Fibroblast of skin of abdomen (primary cell): Measurements from ENCODE around the gene RNF5.
"Not testable (repeated sequence)": the region's sequence is repeated elsewhere in the genome, so short reads cannot be mapped to it uniquely, and the experiment has no call there.

Experiments
- DNase-seq: peaks from one replicate; pipeline ENCODE4 v3.0.0-alpha.2; 2013

Gene RNF5

DNA sequence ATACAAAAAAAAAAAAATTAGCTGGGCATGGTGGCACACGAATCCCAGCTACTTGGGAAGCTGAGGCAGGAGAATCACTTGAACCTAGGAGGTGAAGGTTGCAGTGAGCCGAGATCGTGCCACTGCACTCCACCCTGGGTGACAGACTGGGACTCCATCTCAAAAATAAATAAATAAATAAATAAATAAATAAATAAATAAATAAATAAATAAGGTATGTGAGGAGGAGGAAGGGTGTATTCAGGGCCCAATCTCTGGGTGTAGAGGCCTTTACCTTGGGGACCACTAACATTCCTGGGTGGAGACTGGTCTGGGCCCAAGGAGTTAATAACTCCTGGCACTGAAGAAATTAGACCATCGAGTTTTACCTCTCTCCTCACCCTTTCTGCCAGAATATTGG is 33.2 kb downstream of the RNF5 start:
- DNase-seq, result not testable (repeated sequence)

DNA sequence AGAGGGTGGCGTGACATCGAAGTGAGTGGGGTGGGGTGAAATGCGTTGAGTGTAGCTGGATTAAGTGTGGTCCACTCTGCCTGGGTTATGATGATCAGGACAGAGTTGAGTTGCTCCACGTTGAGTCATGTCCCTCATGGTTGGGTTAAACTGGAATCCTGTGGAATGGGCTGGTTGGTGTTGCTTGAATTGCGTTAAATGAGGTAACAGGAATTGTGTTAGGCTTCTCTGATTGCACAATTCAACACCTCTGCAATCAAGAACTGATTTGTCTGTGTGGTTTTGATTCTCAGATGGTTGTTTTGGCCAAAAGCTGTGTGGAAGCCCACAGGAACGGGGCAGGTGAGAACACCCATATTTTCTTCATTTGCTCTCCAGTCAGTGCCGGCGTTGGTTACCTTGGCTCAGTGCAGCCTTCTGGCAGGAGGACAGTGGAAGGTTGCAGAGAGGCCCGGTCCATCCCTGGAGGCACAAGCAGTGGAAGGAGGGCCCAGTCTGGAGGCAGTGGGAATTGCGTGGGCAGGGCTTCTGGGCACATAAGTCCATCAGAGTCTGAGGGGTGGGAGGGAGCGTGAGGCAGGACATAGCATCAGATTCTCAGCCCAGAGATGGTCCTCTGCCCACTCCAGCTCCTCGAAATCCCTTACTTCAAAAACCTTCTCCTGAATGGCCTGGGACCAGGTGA is 34.0 kb downstream of the RNF5 start:
- DNase-seq, result no peak

DNA sequence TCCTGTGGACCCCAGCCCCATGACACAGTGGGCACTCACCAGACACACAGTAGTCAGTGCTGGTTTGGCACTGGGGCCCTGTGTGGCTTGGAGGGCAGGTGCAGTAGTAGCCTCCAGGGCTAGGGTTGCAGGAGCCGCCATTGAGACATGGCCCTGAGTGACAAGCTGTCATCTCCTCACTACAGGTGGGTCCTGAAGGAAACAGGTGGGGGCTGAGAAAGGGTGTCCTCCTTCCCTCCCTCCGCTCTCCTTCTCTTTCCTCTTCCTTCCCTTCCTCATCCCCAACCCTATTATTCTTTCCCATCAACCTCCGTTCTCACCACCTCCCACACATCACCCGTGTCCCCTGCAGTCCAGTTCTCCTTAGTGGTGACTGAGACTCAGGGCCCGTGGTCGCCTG is 35.4 kb downstream of the RNF5 start:
- DNase-seq, result no peak

DNA sequence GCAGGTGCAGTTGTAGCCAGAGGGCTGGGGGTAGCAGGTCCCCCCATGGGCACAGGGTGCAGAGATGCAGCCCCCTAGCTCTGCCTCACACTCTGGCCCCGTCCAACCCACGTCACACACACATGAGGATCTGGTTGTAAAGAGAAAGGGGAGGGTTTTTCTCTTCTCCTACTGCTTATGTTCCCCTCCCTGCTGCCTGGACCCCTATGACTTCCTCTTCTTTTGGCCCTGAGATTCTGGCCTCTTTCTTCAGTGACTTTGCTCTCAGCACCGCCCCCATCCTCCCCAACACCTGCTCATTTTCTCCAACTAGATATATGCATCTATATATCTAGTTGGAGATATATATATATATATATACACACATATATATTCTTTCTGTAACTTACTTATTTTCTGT is 35.9 kb downstream of the RNF5 start:
- DNase-seq, result no peak

DNA sequence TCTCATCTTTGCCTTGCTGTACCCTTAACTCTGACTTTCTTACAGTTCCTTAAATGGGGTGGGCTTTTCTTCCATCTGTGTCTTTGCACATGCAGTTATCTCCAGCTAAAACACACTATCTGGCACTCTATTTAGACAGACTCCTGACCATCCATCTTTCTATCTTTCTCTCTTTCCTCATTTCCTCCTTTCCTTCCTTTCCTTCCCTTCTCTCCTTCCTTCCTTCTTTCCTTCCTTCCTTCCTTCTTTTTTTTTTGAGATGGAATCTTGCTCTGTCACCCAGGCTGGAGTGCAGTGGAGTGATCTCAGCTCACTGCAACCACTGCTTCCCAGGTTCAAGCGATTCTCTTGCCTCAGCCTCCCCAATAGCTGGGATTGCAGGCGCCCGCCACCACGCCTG is 37.4 kb downstream of the RNF5 start:
- DNase-seq, result no peak

DNA sequence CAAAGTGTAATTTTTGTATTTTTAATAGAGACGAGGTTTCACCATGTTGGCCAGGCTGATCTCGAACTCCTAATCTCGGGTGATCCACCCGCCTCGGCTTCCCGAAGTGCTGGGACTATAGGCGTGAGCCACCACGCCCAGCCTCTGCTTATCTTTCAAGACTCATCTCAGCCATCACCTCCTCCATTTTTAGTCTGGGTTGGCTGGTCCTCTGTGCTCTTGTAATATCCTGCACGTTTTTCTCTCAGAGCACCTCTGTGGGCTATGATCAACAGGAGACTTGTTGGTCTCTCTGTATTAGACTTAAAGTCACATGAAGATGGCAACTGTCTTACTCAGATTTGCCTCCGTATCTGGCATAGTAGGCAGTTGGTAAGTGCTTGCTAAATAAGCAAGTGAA is 38.1 kb downstream of the RNF5 start:
- no peak for DNase-seq

DNA sequence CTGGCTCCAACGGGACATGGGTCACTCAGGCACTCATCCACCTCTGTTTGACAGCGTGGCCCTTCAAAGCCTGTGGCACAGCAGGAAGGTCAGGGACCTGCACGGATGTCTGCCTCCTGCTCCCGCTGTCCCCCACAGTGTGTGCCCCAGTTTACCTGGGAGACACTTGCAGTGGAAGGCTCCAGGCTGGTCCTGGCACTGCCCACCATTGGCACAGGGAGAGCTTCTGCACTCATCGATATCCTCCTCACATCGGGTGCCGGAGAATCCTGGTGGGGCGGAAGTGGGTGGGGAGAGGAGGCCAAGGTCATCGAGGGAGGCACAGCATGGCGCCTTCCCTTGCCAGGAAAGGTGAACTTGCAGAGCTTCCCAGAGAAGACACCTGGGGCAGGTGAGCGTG is 38.8 kb downstream of the RNF5 start:
- no peak for DNase-seq

DNA sequence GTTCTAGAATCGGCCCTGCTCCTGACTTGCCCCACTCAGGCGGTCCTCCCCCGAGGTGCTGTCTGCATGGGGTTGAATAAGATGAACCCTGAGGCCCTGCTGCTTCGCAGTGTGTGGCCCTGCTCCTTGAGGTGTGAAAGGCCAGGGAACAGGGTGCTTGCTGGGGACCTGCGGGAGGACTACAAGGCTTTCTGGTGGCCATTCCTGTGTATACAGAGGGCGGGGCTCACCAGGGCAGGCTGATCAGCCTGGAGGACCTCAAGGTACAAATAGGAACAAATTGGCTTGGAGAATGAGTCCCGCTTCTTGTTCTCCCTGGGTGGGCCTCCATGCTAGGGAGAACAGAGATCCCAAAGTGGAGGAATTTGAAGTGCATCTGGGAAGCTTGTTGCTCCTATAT is 40.0 kb downstream of the RNF5 start:
- DNase-seq, result no peak

DNA sequence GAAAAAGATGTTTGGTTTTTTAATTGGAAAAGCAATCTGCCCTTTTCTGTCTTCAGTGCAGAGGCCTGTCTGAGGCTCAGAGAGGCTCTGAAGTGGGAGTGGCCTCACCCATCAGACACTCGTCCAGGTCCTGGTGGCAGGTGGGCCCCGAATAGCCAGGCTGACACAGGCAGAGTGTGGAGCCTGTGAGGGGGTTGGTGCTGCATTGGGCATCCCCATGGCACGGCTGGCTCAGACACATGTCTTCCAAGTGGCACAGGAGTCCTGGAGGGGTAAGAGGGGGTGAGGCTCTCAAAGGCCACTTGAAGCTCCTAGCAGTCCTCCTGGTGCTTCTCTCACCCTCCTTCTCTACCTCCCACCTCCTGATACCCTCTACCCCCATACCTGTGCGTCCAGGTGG is 41.8 kb downstream of the RNF5 start:
- DNase-seq, result no peak

DNA sequence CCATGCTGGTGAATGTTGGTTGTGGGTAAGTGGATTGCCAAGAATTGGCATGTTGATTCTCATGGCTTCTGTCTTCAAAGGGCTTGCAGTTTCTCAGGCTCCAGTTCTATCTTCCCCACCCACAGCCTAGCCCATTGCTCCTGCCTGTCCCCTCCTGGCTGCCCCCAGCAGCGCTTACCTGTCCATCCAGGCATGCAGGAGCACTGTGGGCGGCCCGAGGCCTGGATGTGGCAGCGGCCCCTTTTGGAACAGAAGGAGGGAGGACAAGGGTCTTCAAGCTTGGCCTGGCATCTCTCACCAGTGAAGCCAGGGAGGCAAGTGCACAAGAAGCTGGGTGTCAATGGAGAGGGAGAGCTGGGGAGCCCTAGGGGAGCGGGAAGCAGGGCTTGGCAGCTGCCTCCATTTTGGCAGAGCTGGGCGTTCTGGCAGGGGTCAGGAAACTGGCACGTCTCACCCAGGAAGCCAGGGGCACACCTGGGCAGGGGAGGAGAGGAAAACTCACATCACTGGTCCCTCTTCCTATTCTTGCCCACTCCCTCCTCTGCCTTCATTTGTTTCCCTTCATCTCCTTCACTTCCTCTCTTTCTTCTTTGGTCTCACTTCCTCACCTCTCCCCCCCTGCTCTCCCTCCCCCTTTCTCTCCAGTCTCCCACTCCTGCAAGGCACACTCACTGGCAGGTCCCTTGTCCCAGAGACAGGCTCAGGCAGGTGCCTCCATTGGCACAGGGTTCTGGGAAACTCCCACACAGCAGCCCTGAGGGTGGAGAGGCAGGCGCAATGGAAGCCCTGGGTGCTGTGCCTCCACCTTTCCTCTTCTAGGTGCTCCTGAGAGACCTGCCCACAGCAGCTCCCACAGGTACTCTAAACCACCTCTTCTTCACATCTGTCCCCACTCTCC is 44.4 kb downstream of the RNF5 start:
- DNase-seq, result no peak

DNA sequence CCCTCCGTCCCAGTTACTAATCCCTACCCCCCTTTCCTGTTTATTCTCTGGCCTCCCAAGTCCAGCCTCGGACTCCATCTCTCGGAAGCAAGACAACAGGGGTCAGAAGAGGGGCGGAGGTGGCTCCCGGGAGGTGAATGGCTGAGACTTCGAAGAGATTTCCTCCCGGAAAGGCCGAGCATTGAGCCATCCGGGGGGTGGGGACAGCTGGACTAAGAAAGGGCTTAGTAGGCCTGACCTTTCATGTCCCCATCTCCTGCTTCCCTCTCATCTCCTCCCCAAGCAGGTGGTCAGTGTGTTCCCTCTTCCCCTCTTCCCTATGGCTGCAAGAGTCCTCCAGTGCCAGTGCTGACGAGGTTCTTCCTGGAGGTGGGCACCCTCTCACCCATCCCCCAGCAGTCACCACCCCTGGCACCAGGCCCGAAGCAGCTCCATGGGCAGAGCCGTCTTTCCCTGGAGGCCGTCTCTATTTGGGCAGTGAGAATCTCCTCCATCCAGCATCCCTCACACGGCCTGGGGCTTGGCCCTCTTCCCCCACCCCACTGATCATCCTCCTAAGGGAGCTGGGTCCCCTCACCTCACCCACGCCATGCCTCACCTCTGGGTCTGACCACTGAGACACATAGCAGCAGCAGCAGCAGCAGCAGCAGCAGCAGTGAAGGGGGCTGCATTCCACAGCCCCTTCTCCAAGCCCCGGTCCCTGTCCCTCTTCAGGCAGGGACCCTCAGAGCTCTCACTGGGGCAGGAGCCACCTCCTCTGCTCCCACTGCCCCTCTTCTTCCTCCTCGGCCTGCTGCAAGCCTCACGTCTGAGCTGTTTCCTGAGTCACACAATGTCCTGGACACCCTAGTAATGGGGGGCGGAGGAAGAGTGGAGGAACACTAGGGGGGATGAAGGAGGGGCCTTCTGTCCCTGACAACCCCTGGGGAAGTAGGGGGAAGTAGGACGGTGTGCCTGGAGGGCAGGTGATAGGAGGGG is 45.3 kb downstream of the RNF5 start, which contains the start of gene NOTCH4:
Gene NOTCH4, minus strand, starts transcription at position 810 of the 978 bp plus-strand sequence. Its CDS starts 139 bp downstream, at position 671.
- no peak for DNase-seq

DNA sequence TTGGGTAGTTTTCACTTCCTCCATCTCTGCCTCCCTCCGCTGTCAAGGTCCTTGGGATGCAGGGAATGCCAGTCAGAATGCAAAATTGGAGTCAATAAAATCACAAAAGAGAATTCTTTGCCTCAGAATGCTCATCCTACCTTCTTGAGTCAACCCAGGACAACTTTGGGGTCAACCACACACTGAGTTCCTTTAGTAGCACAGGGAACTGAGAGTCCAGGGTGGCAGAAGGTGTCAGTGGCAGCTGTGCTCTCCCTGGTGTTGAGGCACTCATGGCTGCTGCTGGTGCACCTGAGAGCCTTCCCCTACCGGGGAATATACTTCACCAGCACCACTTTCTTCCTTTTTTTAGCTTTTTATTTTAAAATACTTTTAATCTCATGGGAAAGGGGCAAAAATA is 46.5 kb downstream of the RNF5 start:
- no peak for DNase-seq

DNA sequence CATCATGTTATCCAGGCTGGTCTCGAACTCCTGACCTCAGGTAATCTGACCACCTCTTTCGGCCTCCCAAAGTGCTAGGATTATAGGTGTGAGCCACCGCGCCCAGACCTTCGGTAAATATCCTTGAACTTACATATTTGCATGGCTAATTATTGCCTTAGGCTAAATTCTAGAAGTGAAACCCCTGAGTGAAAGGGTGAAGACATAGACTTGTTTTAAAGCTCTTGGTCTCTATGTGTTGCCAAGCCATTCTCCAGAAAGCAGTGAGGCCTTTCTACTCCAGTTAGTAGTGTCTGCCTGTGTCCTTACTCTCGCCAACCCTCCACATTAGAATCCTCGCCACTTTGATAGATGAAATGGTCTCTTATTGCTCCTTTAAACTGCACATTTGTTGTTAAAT is 48.2 kb downstream of the RNF5 start:
- no peak for DNase-seq
